MM.1S (cell line): ENCODE measurements around the gene NLGN4Y.

Experiments used
- DNase-seq: peaks from one replicate; pipeline ENCODE4 v3.0.0-alpha.2; 2015
- H2AFZ ChIP-seq: fragments of 300-600 bp; sonication (generic); 2 replicates; pipeline ENCODE4 v1.6.0; 2016; ENCODE audit warnings: antibody characterized with exemption, low read length
- H3F3A ChIP-seq: fragments of 300-600 bp; sonication (generic); 2 replicates; pipeline ENCODE4 v1.6.1; 2016; ENCODE audit warnings: mild to moderate bottlenecking, antibody characterized with exemption, low read length, moderate library complexity, mixed read lengths; ENCODE audit not compliant: insufficient read depth
- H3K27ac ChIP-seq: fragments of 300-600 bp; sonication (generic); 2 replicates; pipeline ENCODE4 v1.5.1; 2016; ENCODE audit warnings: mild to moderate bottlenecking, low read length
- H3K27me3 ChIP-seq: fragments of 300-600 bp; sonication (generic); replicated peaks from 2 replicates; pipeline ENCODE4 v1.6.0; 2016; ENCODE audit warnings: low read length; ENCODE audit not compliant: insufficient read depth
- H3K36me3 ChIP-seq: fragments of 300-600 bp; sonication (generic); replicated peaks from 2 replicates; pipeline ENCODE4 v1.6.1; 2016; ENCODE audit warnings: mild to moderate bottlenecking, low read length, mixed read lengths; ENCODE audit not compliant: insufficient read depth
- H3K4me1 ChIP-seq: fragments of 300-600 bp; sonication (generic); 2 replicates; pipeline ENCODE4 v1.6.1; 2016; ENCODE audit warnings: low read length, mixed read lengths
- H3K4me2 ChIP-seq: fragments of 300-600 bp; sonication (generic); 2 replicates; pipeline ENCODE4 v1.6.0; 2016; ENCODE audit warnings: low read depth, low read length
- H3K4me3 ChIP-seq: fragments of 300-600 bp; sonication (generic); 2 replicates; pipeline ENCODE4 v1.5.1; 2016; ENCODE audit warnings: low read length, mixed read lengths
- H3K79me2 ChIP-seq: fragments of 300-600 bp; sonication (generic); 2 replicates; pipeline ENCODE4 v1.6.1; 2016; ENCODE audit warnings: mixed run types, low read length, mixed read lengths
- H3K9ac ChIP-seq: fragments of 300-600 bp; sonication (generic); 2 replicates; pipeline ENCODE4 v1.6.1; 2016; ENCODE audit warnings: low read length, mixed read lengths
- H3K9me2 ChIP-seq: fragments of 300-600 bp; sonication (generic); replicated peaks from 2 replicates; pipeline ENCODE4 v1.6.1; 2016; ENCODE audit warnings: mild to moderate bottlenecking, low read length, mixed read lengths; ENCODE audit not compliant: insufficient read depth
- H3K9me3 ChIP-seq: fragments of 300-600 bp; sonication (generic); replicated peaks from 2 replicates; pipeline ENCODE4 v1.6.1; 2016; ENCODE audit warnings: mild to moderate bottlenecking, low read length, mixed read lengths; ENCODE audit not compliant: insufficient read depth
- H4K20me1 ChIP-seq: fragments of 300-600 bp; sonication (generic); 2 replicates; pipeline ENCODE4 v1.6.1; 2016; ENCODE audit warnings: mild to moderate bottlenecking, low read length, moderate library complexity, mixed read lengths; ENCODE audit not compliant: insufficient read depth
- EZH2 ChIP-seq: fragments of 300-600 bp; sonication (generic); optimal IDR thresholded peaks from 2 replicates; pipeline ENCODE3; 2017; ENCODE audit warnings: low read depth, mild to moderate bottlenecking, antibody characterized with exemption, low read length, mixed read lengths
- EZH2phosphoT487 ChIP-seq: fragments of 300-600 bp; sonication (generic); IDR thresholded peaks from 2 replicates; pipeline ENCODE4 v1.6.1; 2018; ENCODE audit warnings: antibody characterized with exemption, low read length
- TF ChIP-seq, protein P1 (sequence below): fragments of 300-600 bp; sonication (generic); IDR thresholded peaks from 2 replicates; pipeline ENCODE4 v1.5.1; 2016; ENCODE audit warnings: antibody characterized with exemption, low read length, mixed read lengths

NLGN4Y gene

DNA sequence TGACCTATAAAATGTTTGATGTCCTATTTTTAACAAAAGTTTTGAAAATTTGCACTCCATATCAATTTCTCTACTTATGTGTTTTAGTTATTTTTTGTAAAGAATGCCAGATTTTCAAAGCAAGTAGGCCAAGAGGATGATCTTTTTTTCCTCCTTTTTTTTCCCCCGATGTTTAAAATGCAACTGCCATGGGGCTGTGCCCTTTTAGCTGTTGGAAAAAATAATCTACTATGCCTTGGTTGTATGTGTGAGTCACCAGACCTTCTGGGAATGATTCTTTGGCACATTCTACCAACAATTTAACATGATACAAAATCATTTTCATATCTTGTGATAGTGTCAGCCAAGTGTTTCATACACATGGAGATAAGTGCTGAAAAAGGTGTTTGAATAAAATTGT lies 217.3 kb downstream of the NLGN4Y start:
- Histone ChIP-seq H3K36me3 (no peaks in the 10 kb centered on the region), H3K4me2 (no peak overlapping the region), H3K9me3 (no peaks in the 10 kb centered on the region)

DNA sequence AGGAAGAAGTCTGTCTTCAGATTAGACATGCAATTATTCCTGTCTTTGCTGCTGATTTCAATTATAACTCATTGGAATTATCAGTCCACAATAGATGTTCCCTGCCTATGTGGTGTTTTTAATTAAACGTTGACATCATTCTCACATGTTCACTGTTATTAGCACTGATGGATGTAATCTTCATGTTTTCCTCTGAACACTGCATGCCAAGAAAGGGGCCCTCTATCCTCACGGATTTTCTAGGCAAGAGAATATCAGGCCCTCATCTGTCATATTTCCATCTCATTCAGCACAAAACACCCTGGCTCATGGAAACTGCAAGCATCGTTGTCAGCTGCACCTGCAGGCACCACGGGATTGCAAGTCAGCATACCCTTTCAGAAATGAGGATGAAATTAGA lies 224.0 kb downstream of the NLGN4Y start:
- Histone ChIP-seq H3K4me3 (no peak overlapping the region), H4K20me1 (no peaks in the 10 kb centered on the region), H3K9me3 (no peaks in the 10 kb centered on the region), H3K36me3 (no peaks in the 10 kb centered on the region), H3K79me2 (no peaks in the 10 kb centered on the region), H3K4me1 (no peaks in the 10 kb centered on the region), H2AFZ (no peak overlapping the region), H3F3A (no peaks in the 10 kb centered on the region), H3K9me2 (no peaks in the 10 kb centered on the region), H3K4me2 (no peak overlapping the region), H3K9ac (no peak overlapping the region), H3K27me3 (no peaks in the 10 kb centered on the region), H3K27ac (no peak overlapping the region)
- no peak for DNase-seq
- no peak for TF ChIP-seq EZH2
- no peak for TF ChIP-seq EZH2phosphoT487
- TF ChIP-seq, protein P1, sequence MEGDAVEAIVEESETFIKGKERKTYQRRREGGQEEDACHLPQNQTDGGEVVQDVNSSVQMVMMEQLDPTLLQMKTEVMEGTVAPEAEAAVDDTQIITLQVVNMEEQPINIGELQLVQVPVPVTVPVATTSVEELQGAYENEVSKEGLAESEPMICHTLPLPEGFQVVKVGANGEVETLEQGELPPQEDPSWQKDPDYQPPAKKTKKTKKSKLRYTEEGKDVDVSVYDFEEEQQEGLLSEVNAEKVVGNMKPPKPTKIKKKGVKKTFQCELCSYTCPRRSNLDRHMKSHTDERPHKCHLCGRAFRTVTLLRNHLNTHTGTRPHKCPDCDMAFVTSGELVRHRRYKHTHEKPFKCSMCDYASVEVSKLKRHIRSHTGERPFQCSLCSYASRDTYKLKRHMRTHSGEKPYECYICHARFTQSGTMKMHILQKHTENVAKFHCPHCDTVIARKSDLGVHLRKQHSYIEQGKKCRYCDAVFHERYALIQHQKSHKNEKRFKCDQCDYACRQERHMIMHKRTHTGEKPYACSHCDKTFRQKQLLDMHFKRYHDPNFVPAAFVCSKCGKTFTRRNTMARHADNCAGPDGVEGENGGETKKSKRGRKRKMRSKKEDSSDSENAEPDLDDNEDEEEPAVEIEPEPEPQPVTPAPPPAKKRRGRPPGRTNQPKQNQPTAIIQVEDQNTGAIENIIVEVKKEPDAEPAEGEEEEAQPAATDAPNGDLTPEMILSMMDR: no peak

More for the DNA sequence above, 217.3 kb downstream of the NLGN4Y start:
- no peaks in the 10 kb centered on the region for H3K9me2 ChIP-seq
- no peaks in the 10 kb centered on the region for H3K79me2 ChIP-seq
- no peaks in the 10 kb centered on the region for H3F3A ChIP-seq
- no peak overlapping the region for H2AFZ ChIP-seq
- H3K4me3 ChIP-seq: no peak overlapping the region
- no peaks in the 10 kb centered on the region for H3K27me3 ChIP-seq
- no peak overlapping the region for H3K27ac ChIP-seq
- H4K20me1 ChIP-seq: no peaks in the 10 kb centered on the region
- no peak for TF ChIP-seq EZH2phosphoT487
- TF ChIP-seq, protein P1: no peak
- no peak for TF ChIP-seq EZH2
- no peaks in the 10 kb centered on the region for H3K4me1 ChIP-seq
- H3K9ac ChIP-seq: no peak overlapping the region
- no peak for DNase-seq

DNA sequence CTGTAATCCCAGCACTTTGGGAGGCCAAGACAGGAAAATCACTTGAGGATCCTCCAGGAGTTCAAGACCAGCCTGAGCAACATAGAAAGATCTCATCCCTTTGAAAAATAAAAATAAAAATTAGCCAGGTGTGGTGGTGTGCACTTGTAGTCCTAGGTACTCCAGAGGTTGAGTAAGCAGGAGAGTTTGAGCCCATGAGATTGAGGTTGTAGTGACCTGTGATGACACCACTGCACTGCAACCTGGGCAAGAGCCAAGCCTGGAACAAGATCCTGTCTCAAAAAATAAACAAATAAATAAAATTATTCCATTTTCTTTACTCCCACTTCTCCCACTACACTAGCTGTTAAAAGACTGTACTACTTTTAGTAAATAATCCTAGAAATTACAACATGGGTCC lies 231.2 kb downstream of the NLGN4Y start:
- Histone ChIP-seq H3K79me2 (no peaks in the 10 kb centered on the region), H4K20me1 (no peaks in the 10 kb centered on the region), H3K4me2 (no peak overlapping the region), H3K27me3 (no peaks in the 10 kb centered on the region), H3K4me3 (no peak overlapping the region), H3K9me3 (no peaks in the 10 kb centered on the region), H3K27ac (no peak overlapping the region), H3K9ac (no peak overlapping the region), H3F3A (no peaks in the 10 kb centered on the region), H3K9me2 (no peaks in the 10 kb centered on the region), H2AFZ (no peak overlapping the region), H3K4me1 (no peaks in the 10 kb centered on the region), H3K36me3 (no peaks in the 10 kb centered on the region)
- TF ChIP-seq, protein P1: no peak
- TF ChIP-seq EZH2phosphoT487 (no peak), EZH2 (no peak)
- DNase-seq: no peak

DNA sequence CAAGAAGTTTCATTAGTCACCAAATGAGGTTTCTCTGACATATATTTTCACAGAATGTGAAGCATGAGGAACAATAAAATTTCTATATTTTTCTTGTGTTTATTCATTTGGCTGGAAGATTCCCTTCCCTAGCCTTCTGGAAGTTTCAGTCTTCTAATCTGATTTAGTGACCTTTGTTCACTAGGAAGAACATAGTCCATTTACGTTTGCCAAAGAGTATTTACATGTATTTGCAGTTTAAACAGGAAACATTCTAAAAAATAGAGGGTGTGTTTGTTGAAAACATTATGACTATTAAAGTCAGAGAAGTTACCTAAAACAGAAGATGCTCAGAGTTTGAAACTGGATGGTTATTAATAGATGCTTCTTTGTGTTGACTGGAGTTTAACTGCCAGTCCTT lies 238.6 kb downstream of the NLGN4Y start:
- TF ChIP-seq, protein P1: no peak
- no peak for TF ChIP-seq EZH2
- Histone ChIP-seq H2AFZ (no peak overlapping the region), H3K4me3 (no peak overlapping the region), H3K36me3 (no peaks in the 10 kb centered on the region), H3K4me2 (no peak overlapping the region), H3K9ac (no peak overlapping the region), H3K27ac (no peak overlapping the region), H3K79me2 (no peaks in the 10 kb centered on the region), H3K27me3 (no peaks in the 10 kb centered on the region), H4K20me1 (no peaks in the 10 kb centered on the region), H3K4me1 (no peaks in the 10 kb centered on the region), H3K9me3 (no peaks in the 10 kb centered on the region), H3K9me2 (no peaks in the 10 kb centered on the region), H3F3A (no peaks in the 10 kb centered on the region)
- no peak for DNase-seq
